Stimulated activated CD8-positive, alpha-beta memory T cell treated with anti-CD3 and anti-CD28 coated beads, Interleukin-4, amount 100 ng/mL, for 48 hours (primary cell): ENCODE results near the gene WDFY4.

Source experiments
- DNase-seq: peaks from one replicate; pipeline ENCODE4 v3.0.0-alpha.2; 2020

Gene WDFY4

DNA sequence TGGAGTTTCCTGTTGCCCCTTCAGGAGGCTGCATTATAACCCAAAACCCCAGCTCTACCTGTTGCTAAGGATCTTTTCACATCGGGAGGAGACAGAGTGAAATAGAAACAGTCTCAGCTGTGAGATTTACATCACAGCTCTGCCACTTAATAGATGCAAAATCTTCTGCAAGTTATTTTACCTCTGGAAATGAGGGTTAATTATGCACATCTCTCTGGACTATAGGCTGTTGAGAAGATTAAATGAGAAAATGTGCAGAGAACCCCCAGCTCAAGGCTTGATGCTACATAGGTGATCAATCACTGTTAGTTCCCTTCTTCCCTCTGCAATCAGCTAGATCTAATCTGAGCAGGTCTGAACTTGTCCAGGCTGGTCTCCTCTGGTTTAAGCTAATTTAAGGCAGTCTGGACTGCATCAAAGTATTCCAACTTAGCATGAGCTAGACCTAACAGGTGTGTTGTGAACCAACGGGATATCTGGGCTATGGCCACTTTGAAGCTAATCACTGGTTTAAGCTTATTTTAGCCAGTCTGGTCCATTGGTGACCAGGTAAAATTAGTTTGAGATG is 263.9 kb downstream of the WDFY4 start:
- no peak for DNase-seq

DNA sequence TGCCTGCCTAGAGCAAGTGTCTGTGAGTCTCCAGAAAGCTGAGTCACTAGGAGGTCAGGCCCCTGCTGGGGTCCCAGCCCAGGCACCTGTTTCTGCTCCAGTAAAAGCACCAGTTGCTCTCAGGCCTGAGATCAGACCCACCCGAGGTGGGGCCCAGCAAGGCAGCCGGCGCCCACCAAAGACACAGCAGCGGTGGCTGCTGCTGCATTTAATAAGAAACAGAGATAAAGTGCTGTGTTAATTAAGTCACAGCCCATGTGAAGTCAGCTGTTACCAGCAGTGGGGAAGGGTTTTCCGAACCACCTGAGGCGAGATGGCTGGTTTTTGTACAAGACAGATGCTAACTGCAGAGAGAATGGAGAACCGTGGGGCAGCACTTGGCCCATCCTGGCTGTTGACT is 267.0 kb downstream of the WDFY4 start:
- DNase-seq, result no peak

DNA sequence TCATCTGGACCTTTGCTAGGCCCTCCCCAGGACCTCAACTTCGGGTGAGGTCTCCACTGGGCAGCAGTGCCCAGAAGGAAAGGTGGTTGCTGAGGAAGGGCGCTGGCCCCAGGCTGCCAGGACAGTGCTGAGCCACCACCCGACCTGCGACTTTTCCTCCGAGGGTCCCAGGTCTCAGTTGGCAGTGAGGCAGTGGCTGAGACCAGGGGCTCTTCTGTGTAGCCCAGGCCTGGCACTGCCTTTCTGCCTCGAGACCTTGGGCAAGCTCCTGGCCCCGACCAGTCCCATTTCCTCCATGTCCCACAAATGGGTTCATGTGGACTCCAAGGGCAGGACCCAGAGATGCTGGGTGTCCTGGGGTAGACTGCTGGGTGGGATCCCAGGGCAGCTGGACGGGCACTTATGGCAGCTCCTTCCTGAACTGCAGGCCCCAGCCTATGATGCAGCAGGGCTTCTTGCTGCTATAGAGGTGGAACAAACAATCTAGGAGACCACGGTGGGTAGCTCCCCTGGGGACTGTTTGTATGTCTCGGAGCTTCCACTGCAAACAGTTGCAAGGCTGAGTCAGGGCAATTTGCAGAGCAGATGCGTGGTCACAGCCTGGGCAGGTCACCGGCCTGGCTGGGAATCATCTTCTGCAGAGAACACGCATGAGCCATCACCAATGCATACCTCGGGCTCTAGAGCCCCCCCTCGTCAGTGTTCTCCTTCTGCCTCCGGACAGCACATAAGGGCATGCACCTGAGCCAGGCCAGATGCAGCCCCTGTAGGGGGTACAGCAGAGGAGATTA is 272.9 kb downstream of the WDFY4 start:
- DNase-seq, result no peak

DNA sequence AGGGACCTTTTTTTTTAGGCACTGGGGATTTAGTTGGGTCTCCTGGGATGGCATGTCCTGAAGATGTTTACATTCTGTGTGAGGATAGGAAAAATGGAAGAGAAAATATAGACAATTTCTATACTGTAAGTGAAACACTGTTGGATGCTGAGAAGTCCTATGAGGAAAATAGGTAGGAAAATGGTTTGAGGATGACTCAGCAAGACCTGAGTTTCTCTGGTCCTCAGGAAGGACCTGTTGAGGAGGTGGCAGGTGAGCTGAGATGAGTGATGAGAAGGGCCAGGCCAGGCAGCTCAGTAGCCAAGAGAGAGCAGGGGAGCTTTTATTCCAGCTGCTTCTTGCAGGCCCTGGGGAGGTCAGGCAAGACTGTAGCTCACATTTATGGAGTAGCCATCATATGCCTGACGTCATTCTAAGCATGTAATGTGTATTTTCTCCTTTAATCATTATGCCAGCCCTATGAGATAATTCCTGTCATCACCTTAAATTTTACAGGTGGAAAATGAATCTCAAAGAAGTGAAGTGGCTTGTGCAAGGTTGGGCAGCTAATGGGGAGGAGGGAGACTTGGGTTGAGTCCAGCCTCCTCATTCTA is 274.0 kb downstream of the WDFY4 start:
- no peak for DNase-seq

DNA sequence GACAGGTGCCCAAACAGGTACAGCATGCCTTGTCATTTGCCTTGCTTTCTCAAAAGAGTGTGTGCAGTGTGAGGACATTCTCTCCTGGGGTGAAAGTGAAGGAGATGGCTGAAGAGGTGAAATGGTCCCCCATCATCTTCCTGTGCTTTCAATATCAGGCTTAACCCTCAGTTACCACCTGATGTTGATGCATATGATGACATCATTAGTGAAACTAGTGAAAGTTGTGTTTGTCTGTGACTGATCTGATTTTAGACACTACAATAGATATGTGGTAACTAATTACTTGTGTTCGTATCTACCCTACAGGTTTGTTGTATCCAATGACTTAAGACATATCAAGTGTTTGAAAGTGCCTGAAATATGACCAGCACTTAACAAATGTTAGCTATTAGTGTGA is 279.4 kb downstream of the WDFY4 start:
- DNase-seq, result no peak

DNA sequence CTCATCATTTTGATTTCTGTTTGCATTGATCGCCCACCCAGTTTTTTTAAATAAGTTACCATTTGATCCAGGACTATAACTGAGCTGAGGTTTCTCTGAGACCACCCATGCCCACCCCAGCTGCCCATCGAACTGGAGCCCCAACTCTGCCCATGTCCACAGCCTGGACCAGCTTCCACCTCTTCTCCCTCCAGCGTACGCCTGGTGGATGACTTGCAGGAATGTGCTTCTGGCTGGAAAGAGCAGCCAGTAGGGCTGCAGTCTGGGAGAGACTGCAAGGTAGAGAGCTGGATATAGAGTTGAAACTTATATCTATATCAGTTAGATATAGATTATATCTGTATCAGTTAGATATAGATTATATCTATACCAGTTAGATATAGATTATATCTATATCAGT is 280.8 kb downstream of the WDFY4 start:
- no peak for DNase-seq

DNA sequence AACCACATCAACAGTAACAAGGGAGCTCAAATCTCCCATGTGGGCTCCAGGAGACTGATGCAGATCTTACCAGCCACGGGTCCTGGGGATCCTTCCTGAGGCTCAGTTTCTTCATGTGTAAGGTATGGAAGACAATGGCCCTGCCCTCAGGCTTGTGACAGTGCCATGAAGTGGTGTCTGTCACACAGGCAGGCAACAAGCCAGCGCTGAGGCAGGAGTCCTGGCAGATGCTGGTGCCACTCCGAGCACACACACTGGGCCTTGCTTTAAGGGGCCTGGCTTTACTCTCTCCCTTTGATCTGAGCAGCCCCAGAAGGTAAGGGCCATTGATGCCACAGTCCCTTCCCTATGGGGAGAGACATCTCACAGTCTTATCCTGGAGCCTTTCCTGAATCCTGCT is 283.4 kb downstream of the WDFY4 start:
- no peak for DNase-seq

DNA sequence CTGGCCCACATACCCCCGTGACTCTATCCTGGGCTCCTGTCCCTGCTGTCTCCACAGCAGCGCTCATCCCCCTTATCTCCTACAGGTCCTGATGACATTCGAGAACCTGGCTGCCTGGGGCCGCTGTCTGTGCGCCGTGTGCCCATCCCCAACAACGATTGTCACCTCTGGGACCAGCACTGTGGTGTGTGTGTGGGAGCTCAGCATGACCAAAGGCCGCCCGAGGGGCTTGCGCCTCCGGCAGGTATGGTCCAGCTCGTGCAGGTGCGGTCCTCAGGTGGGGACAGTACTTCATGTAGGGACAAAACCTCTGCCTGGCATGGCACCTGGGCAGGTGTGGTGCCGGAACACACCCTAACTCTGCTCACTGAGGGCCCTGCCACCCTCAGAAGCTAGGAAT is 285.4 kb downstream of the WDFY4 start:
- no peak for DNase-seq

DNA sequence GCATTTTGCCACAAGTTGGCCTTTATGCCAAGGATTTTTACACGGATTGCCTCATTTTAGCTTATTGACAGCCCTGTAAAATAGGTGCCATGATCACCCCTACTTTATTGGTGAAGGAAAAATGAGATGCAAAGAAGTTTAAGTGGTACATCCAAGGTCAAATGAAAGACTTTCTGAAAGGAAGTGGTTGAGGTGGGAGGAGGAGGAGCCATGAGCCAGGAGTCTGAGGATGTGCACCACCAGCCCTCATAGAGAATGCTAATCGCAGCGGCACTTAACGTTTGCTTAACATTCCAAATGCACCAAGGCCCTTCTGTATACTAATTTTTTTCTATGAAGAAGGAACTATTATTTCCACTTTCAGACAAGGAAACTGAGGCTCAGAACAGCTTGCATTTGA is 286.0 kb downstream of the WDFY4 start:
- no peak for DNase-seq

DNA sequence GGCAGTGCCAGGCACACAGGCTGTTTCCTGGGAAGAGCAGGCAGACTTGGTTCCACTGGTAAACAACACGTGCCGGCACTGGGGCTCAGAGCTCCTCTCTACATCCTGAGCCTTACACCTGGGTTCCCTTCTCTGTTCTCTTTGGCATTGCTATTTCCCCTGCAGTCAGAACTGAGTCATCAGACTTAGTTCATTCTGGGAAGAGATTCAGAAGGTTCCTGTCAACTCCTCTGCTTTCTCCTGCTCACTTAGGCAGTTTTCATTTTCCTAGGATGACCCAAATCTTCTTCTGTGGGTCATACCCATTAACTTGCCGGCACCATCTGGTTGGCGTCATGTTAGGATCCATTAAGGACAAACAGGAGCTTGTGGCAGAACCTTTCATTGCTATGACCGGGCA is 288.4 kb downstream of the WDFY4 start:
- DNase-seq, result no peak

DNA sequence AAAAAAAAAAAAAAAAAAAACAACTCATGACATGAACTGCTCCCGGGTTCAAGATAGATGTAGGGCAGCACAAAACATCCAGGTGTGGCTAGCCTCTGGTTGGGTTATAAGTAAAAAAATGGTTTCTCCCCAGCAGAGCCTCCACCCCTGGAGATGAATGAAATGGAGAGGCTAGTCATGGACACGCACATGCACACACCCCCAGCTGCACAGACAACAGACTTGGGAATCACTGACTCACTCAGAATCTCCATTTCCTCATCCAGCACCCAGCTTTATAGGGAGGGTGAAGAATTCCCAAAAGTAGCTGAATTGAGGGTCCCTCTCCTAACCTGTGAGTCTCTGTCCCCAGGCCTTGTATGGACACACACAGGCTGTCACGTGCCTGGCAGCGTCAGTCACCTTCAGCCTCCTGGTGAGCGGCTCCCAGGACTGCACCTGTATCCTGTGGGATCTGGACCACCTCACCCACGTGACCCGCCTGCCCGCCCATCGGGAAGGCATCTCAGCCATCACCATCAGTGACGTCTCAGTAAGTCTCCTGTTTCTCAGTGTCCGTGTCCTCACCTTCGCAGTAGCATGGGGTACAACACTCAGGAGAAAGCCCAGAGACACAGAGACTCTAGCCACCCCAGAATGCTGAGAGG is 290.0 kb downstream of the WDFY4 start:
- no peak for DNase-seq

DNA sequence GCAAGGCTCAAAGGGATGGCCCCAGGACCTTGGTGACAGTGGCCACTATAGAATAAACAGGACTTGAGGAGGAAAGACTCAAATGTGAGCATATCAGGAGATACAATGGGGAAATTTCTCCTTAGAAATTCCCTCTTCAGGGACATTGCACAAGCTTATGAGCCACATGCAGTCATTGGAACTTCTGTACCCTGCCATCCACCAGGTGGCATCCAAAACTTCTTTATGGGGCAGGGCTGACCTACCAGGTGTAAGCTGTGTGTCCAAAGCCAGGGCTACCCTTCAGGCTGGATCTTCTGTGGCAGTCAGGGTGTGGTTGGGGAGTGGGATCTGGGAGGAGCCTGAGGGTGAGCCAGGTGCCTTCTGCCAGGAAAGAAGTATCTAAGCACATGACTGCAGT is 291.5 kb downstream of the WDFY4 start:
- no peak for DNase-seq

DNA sequence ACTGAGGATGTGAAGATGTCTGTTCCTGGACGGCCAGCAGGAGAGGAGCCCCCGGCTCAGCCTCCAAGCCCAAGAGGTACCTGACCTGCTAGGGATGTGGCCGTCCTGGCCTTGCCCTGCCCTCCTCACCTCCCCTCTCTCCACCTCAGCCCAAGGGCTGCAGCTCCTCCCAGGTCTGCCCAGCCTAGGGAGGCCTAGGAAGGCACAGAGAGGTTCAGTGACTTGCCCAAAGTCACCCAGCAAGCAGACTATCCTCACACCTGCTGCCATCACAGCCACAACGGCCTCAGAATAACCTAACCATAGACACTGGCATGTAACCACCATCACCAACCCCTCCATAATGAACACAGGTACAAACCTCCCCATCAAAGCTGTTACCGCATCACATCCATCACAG is 293.6 kb downstream of the WDFY4 start:
- no peak for DNase-seq

DNA sequence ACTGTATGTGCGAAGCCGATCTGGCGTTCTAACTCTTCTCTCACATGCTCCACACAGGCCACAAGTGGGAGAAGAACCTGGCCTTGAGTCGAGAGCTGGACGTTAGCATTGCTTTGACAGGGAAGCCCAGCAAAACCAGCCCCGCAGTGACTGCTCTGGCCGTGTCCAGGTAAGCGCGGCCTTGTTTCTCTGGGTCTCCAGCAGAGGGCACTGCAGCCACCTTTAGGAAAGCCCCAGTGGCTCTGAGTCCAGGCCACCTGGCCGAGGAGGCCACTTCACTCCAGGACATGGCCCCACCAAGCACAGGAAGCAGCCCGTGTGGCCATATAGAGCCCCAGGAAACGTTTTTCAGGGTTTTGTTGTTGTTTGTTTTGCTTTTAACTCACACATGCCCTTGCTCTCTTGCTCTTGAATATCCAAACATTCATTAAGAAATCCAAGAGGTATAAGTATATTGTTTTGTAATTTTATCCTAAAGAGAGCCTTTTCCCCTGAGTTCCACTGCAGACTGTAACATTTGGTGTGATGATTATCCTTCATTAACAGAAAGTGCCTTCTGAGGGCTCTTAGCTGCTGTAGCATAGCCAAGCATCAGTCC is 296.7 kb downstream of the WDFY4 start:
- DNase-seq, result peak; percentile 71

DNA sequence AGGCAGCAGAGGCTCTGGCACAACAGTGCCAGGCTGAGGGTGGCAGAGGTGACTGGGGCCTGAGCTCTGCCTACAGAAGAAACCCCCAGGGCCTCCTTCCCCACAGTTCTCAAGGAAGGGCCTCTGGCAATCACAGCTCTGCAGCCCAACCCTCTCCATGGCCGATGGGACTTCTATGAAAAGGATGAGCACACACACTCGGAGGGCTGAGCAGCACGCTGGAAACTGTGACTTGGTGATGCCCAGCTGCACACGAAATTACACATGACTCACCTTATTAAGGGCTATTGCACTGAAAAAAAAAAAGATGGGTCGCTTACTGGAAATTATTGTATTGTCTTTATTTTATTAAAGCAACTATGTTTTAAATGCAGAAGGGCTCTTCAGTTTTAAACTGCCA is 297.9 kb downstream of the WDFY4 start:
- DNase-seq, result no peak

DNA sequence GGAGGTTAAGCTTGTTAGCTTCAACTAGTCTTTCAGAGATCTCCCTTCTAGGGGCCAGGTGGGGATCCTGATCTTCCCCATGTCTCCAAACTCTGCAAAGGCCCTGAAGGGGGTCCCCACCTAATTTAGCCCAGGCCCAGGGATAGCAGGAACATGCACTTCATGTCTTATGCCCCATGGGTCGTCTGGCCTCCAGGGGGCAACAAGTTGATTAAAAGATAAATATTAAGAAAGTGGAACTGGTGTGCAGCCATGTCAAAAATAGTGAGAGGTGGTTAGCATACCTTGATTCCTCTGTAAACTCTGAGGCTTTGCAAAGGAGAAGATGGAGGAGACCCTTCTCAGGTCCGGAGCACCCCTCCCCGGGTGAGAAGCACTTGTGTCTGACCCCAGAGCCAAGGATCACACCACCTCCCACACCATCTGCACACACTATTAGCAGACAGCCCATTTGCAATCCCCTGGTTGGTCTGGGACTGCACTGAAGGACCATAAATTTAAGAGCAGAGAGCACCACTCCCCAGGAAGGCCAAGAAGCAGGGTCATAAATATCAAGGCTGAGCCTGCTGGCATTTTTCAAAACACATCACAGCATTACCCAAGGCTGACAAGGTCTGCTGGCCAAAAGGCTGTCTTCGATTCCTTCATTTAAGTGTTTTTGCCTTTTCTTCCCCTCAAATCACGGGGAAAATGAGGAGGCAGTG is 299.1 kb downstream of the WDFY4 start:
- DNase-seq, result no peak

DNA sequence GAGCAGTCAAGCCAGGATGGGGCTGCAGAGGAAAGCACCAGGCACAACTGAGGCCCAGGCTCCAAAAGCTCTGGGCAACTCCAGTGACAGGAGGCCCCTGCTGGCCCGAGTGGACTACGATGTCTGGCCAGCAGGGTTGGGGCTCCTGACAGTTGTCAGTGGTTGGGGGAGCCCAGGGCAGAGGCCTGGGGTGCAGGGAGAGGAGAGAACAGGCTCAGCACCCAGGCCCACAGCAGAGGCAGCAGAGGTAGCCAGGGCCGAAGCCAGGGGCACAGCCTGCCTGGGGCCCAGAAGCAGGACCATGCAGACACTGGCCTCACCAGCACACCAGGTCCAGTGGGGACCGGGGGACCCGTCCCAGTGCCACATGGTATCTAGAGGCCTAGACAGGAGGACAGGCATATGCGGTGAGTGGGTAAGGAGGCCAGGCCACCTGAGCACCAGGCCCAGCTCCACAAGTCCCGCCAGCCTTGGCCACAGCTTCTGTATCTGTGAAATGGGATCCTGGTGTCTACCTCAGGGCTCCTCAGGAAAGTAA is 301.0 kb downstream of the WDFY4 start:
- no peak for DNase-seq

DNA sequence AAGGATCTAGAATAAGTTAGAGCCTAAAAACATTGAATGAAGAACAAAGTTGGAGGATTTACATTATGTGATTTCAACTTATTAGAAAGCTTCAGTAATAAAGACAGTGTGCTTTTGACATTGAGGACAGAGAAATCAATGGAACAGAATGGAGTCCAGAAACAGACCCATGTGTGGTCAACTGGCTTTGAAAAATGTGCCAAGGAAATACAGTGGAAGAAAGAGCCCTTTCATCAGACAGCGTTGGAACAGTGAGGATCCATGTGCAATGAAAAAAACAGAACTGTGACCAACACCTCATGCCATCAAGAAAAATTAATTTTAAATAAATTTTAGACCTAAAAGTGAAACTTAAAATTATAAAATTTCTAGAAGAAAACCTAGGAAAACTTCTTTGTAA is 305.6 kb downstream of the WDFY4 start:
- DNase-seq, result no peak

DNA sequence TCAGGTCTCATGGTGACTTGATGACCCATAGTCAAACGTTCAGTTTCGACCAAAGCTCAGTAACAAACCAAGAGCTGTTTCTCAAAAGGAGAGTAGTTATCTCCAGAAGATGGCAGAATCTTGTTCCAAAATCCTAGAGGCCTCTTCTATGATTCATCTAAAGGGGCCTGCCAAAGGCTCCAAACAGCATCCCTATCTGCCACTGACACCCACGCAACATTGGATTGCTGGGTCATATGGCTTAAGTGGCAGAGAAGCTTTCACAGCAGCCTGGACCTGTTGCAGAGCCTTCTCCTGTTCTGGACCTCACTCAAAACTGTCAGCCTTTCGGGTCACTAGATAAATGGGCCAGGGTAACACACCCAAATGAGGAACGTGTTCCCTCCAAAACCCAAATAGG is 309.0 kb downstream of the WDFY4 start:
- no peak for DNase-seq

DNA sequence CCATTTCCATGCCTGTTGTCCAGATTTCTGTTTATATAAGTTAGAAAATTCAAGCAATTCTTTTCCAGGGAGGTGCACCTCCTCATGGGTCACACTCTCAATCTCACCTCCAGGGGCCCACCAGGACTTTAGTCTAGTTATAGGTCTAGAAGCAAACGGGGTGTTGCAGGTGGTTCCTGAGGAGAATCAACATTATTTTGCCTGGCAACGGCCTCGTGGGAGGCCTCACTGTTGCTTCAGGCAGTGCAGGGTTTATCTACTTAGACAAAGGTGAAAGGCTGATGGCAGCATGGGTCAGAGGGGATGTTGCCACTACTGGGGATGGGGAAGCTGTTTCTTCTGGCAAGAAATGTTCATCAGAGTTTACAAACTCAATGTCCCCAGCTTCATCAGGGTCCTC is 311.7 kb downstream of the WDFY4 start:
- DNase-seq, result no peak

DNA sequence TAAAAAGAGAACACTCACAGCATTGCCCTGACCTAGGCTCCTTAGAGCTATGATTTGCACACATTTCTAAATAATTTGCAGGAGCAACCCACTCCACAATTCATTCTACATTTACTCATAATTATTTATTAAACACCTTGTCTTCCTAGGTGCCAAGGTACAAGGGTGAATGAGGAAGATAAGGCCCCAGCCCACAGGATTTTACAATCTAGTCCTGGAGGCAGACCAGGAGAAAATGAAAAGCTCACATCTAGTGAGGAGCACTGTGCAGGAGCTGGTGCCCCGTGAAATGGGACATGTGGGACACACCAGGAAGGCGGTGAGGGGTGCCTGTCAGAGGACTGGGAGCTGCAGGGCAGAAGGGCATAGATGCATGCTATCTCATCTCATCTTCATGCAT is 314.7 kb downstream of the WDFY4 start:
- no peak for DNase-seq
